NCI-H526 treated with DMSO at 0.1 percent for 48 hours (cell line): ENCODE results near the gene TXNRD1.
"Not testable (repeated sequence)": the region's sequence is repeated elsewhere in the genome, so short reads cannot be mapped to it uniquely, and the experiment has no call there.

Experiments used
- DNase-seq: peaks from one replicate; lab custom pipeline; 2025; lab: John Stamatoyannopoulos, UW

TXNRD1 gene

GRCh38 chr12:104190641-104191176 is 24.9 kb upstream of the TXNRD1 start:
- DNase-seq: no peak

GRCh38 chr12:104197264-104197663 is 18.3 kb upstream of the TXNRD1 start:
- DNase-seq: no peak

GRCh38 chr12:104199964-104200363 is 15.6 kb upstream of the TXNRD1 start:
- DNase-seq: no peak

- DNase-seq: peak; percentile 21
Observed at GRCh38 chr12:104201238-104202001, 14.2 kb upstream of the TXNRD1 start.

GRCh38 chr12:104204690-104205480 is 10.7 kb upstream of the TXNRD1 start:
- DNase-seq: no peak

GRCh38 chr12:104207416-104208205 is 8.0 kb upstream of the TXNRD1 start:
- DNase-seq: peak; percentile 96

- DNase-seq: no peak
Observed at GRCh38 chr12:104212516-104212915, 3.1 kb upstream of the TXNRD1 start.

- no peak for DNase-seq
Observed at GRCh38 chr12:104213952-104214351, 1.6 kb upstream of the TXNRD1 start.

- DNase-seq: no peak
Observed at GRCh38 chr12:104216521-104216924, 944 bp downstream of the TXNRD1 start.

GRCh38 chr12:104218506-104218905 is 2.9 kb downstream of the TXNRD1 start:
- DNase-seq: not testable (repeated sequence)

- no peak for DNase-seq
Observed at GRCh38 chr12:104218935-104219334, 3.4 kb downstream of the TXNRD1 start.

- no peak for DNase-seq
Observed at GRCh38 chr12:104219361-104219892, 3.8 kb downstream of the TXNRD1 start.

GRCh38 chr12:104219908-104220404 is 4.4 kb downstream of the TXNRD1 start:
- no peak for DNase-seq

- DNase-seq: no peak
Observed at GRCh38 chr12:104220931-104221330, 5.4 kb downstream of the TXNRD1 start.

- no peak for DNase-seq
Observed at GRCh38 chr12:104222976-104223375, 7.4 kb downstream of the TXNRD1 start.

- DNase-seq: peak; percentile 40
Observed at GRCh38 chr12:104223712-104224111, 8.1 kb downstream of the TXNRD1 start.

GRCh38 chr12:104226672-104227071 is 11.1 kb downstream of the TXNRD1 start:
- no peak for DNase-seq

GRCh38 chr12:104230304-104231095 is 14.9 kb downstream of the TXNRD1 start:
- peak; percentile 25 for DNase-seq

- DNase-seq: no peak
Observed at GRCh38 chr12:104232609-104233280, 17.2 kb downstream of the TXNRD1 start.

- DNase-seq: no peak
Observed at GRCh38 chr12:104234926-104235499, 19.4 kb downstream of the TXNRD1 start.
